ENCODE results near the gene MTA3.

DNA sequence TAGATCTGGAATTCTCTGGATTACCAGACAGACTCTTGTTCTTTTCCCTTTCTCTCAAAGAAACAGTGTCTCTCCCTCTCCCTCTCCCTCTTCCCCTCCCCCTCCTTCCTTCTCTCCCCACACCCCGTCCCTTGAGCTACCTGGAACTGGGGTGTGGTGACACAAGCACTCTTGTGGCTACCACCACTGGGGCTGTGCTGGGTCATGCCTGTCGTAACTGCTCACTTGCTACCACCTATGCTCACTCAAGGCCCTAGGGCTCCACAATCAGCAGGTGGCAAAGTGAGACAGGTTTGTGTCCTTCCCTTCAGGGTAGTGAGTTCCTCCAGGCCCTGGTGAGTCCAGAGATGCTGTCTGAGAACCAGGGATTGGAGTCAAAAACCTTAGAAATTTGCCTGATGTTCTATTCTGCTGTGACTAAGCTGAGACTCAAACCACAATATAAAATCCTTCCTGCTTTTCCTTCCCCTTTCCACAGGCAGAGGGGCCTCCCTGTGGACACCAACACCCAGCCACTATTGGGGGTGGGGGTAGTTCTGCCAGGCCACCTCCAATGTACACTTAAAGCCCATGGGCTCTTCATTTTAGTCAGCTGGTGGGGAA is 124.7 kb downstream of the MTA3 start:
- TF ChIP-seq, protein P1, sequence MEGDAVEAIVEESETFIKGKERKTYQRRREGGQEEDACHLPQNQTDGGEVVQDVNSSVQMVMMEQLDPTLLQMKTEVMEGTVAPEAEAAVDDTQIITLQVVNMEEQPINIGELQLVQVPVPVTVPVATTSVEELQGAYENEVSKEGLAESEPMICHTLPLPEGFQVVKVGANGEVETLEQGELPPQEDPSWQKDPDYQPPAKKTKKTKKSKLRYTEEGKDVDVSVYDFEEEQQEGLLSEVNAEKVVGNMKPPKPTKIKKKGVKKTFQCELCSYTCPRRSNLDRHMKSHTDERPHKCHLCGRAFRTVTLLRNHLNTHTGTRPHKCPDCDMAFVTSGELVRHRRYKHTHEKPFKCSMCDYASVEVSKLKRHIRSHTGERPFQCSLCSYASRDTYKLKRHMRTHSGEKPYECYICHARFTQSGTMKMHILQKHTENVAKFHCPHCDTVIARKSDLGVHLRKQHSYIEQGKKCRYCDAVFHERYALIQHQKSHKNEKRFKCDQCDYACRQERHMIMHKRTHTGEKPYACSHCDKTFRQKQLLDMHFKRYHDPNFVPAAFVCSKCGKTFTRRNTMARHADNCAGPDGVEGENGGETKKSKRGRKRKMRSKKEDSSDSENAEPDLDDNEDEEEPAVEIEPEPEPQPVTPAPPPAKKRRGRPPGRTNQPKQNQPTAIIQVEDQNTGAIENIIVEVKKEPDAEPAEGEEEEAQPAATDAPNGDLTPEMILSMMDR (IDR thresholded peaks at IDR 0.05; ENCODE audit: low read depth, low read length): no peak
- TF ChIP-seq, protein P2, sequence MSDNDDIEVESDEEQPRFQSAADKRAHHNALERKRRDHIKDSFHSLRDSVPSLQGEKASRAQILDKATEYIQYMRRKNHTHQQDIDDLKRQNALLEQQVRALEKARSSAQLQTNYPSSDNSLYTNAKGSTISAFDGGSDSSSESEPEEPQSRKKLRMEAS (IDR thresholded peaks at IDR 0.05; ENCODE audit: low read depth, low read length): no peak
- no peak for TF ChIP-seq MYC (IDR thresholded peaks at IDR 0.05; ENCODE audit: low read depth, low read length)
- no peak for TF ChIP-seq POLR2A (IDR thresholded peaks at IDR 0.05; ENCODE audit: extremely low read depth, insufficient read length)

All from NB4 (cell line).